IMR-90 (cell line): ENCODE measurements around the gene HNRNPL. TPM values are rescaled to one million over a fixed set of nuclear protein-coding genes. Genes with fewer than 3 reads are reported as not detected.

ENCODE experiments used
- ATAC-seq: fragments of 200-7000 bp; cut with Tn5 transposase; 2 replicates; pipeline ENCODE4 v1.9.1; 2020; ENCODE audit warnings: low read depth, mild to moderate bottlenecking, moderate library complexity
- BruUV-seq: library from RNA; stranded (reverse); fragments of 400-500 nt; replicated peaks from 2 replicates; lab custom pipeline; 2021; lab: Mats Ljungman, UMichigan
- CTCF ChIA-PET: fragments of 300-600 bp; formaldehyde crosslinking; extraction: SDS; loops from one replicate; lab custom pipeline; 2021; ENCODE audit warnings: antibody characterized with exemption; lab: Yijun Ruan, JAX
- POLR2A ChIA-PET: fragments of 300-600 bp; sonication (Branson Sonifier 250); formaldehyde crosslinking; loops from one replicate; lab custom pipeline; 2022; ENCODE audit warnings: antibody characterized with exemption; ENCODE audit not compliant: unreplicated experiment; lab: Charles Lee
- DNase-seq: peaks from one replicate; pipeline ENCODE4 v3.0.0; 2013
- H2AFZ ChIP-seq: replicated peaks from 2 replicates; pipeline ENCODE3; 2013; ENCODE audit warnings: low read length, mild to moderate bottlenecking; ENCODE audit not compliant: poor library complexity
- H2AK5ac ChIP-seq: 2 replicates; pipeline ENCODE4 v1.6.1; 2013; ENCODE audit warnings: low read depth, low read length, inconsistent platforms
- H2AK9ac ChIP-seq: replicated peaks from 2 replicates; pipeline ENCODE3; 2013; ENCODE audit warnings: mild to moderate bottlenecking, low read depth, low read length, moderate library complexity; ENCODE audit not compliant: poor library complexity
- H2BK120ac ChIP-seq: 2 replicates; pipeline ENCODE4 v1.6.1; 2013; ENCODE audit warnings: low read depth, low read length, inconsistent platforms
- H2BK15ac ChIP-seq: 3 replicates; pipeline ENCODE4 v1.6.1; 2013; ENCODE audit warnings: low read depth, low read length, inconsistent platforms
- H2BK20ac ChIP-seq: 2 replicates; pipeline ENCODE4 v1.6.1; 2013; ENCODE audit warnings: low read depth, mild to moderate bottlenecking, inconsistent platforms, low read length, moderate library complexity
- H2BK5ac ChIP-seq: 2 replicates; pipeline ENCODE4 v1.6.1; 2013; ENCODE audit warnings: mild to moderate bottlenecking, low read depth, low read length, inconsistent platforms; ENCODE audit not compliant: poor library complexity, severe bottlenecking
- H3K14ac ChIP-seq: replicated peaks from 2 replicates; pipeline ENCODE4 v1.6.1; 2013; ENCODE audit warnings: low read depth, low read length, inconsistent platforms
- H3K18ac ChIP-seq: 2 replicates; pipeline ENCODE4 v1.6.1; 2013; ENCODE audit warnings: low read depth, low read length, control low read depth
- H3K23ac ChIP-seq: 2 replicates; pipeline ENCODE4 v1.6.1; 2013; ENCODE audit warnings: low read depth, low read length, inconsistent platforms
- H3K27ac ChIP-seq: 2 replicates; pipeline ENCODE4 v1.5.1; 2013; ENCODE audit warnings: mild to moderate bottlenecking, control low read depth, low read length; ENCODE audit not compliant: insufficient read depth
- H3K27me3 ChIP-seq: 2 replicates; pipeline ENCODE4 v1.6.1; 2013; ENCODE audit warnings: low read length; ENCODE audit not compliant: control insufficient read depth, insufficient read depth
- H3K36me3 ChIP-seq: 2 replicates; pipeline ENCODE4 v1.6.1; 2013; ENCODE audit warnings: low read length, mixed read lengths; ENCODE audit not compliant: control insufficient read depth, insufficient read depth
- H3K4ac ChIP-seq: 2 replicates; pipeline ENCODE4 v1.6.1; 2013; ENCODE audit warnings: low read depth, low read length, inconsistent platforms
- H3K4me1 ChIP-seq: 2 replicates; pipeline ENCODE4 v1.6.1; 2013; ENCODE audit warnings: low read length, mixed read lengths; ENCODE audit not compliant: control insufficient read depth, insufficient read depth
- H3K4me2 ChIP-seq: 2 replicates; pipeline ENCODE4 v1.6.1; 2013; ENCODE audit warnings: low read depth, mild to moderate bottlenecking, control low read depth, low read length, moderate library complexity
- H3K4me3 ChIP-seq: 2 replicates; pipeline ENCODE4 v1.5.1; 2013; ENCODE audit warnings: low read depth, mild to moderate bottlenecking, control low read depth, low read length, moderate library complexity; ENCODE audit not compliant: insufficient read depth
- H3K56ac ChIP-seq: 2 replicates; pipeline ENCODE4 v1.6.1; 2013; ENCODE audit warnings: low read length, inconsistent platforms; ENCODE audit not compliant: insufficient read depth; ENCODE audit errors: extremely low read depth
- H3K79me1 ChIP-seq, 2 experiments: 2 replicates each; pipeline ENCODE4 v1.6.1; 2013; ENCODE audit warnings: low read length in 2 of 2, inconsistent platforms in 1 of 2, low read depth in 1 of 2
- H3K9ac ChIP-seq: 2 replicates; pipeline ENCODE4 v1.6.1; 2013; ENCODE audit warnings: low read depth, low read length, control low read depth
- H3K9me1 ChIP-seq: 2 replicates; pipeline ENCODE4 v1.6.1; 2013; ENCODE audit warnings: low read length, inconsistent platforms; ENCODE audit not compliant: insufficient read depth
- H3K9me3 ChIP-seq: 2 replicates; pipeline ENCODE4 v1.6.1; 2013; ENCODE audit warnings: low read length; ENCODE audit not compliant: control insufficient read depth, insufficient read depth
- H4K20me1 ChIP-seq: 2 replicates; pipeline ENCODE4 v1.6.1; 2013; ENCODE audit warnings: low read length, inconsistent platforms; ENCODE audit not compliant: insufficient read depth
- H4K5ac ChIP-seq: 2 replicates; pipeline ENCODE4 v1.6.1; 2013; ENCODE audit warnings: mild to moderate bottlenecking, low read depth, low read length, control low read depth
- H4K8ac ChIP-seq, 2 experiments: 2 replicates each; pipeline ENCODE4 v1.6.1; 2013; ENCODE audit warnings: low read depth in 2 of 2, low read length in 2 of 2, control low read depth in 1 of 2, inconsistent platforms in 1 of 2
- H4K91ac ChIP-seq: 2 replicates; pipeline ENCODE4 v1.6.1; 2013; ENCODE audit warnings: low read depth, low read length, inconsistent platforms; ENCODE audit not compliant: insufficient read depth
- CHD1 ChIP-seq: IDR thresholded peaks from 2 replicates; pipeline ENCODE4 v1.6.1; 2012; ENCODE audit warnings: low read depth, low read length, improper control_type of control experiment
- MAFK ChIP-seq: IDR thresholded peaks from 2 replicates; pipeline ENCODE4 v1.6.1; 2012; ENCODE audit warnings: low read depth, low read length, improper control_type of control experiment
- MAZ ChIP-seq: IDR thresholded peaks from 2 replicates; pipeline ENCODE4 v1.6.1; 2012; ENCODE audit warnings: low read depth, mild to moderate bottlenecking, low read length, improper control_type of control experiment, moderate library complexity, borderline replicate concordance
- NFE2L2 ChIP-seq: fragments of 150-350 bp; IDR thresholded peaks from 2 replicates; pipeline ENCODE4 v1.6.1; 2016; ENCODE audit warnings: low read depth, mild to moderate bottlenecking, low read length
- POLR2A ChIP-seq: IDR thresholded peaks from 2 replicates; pipeline ENCODE4 v1.6.1; 2012; ENCODE audit warnings: mild to moderate bottlenecking, low read depth, low read length
- RAD21 ChIP-seq: IDR thresholded peaks from 2 replicates; pipeline ENCODE4 v1.6.1; 2012; ENCODE audit warnings: low read length, improper control_type of control experiment
- RCOR1 ChIP-seq: IDR thresholded peaks from 2 replicates; pipeline ENCODE4 v1.6.1; 2012; ENCODE audit warnings: mild to moderate bottlenecking, low read length, improper control_type of control experiment; ENCODE audit not compliant: insufficient replicate concordance
- SMC3 ChIP-seq: fragments of 150-350 bp; IDR thresholded peaks from 2 replicates; pipeline ENCODE4 v1.6.1; 2016; ENCODE audit warnings: low read depth, mild to moderate bottlenecking, antibody characterized with exemption, low read length, moderate library complexity
- WGBS, 2 experiments: methylation state at CpG; one replicate each; pipeline versions ENCODE4 v1.1.5 to v1.1.7; 2013; ENCODE audit warnings: missing lambda C conversion rate in 2 of 2; ENCODE audit not compliant: insufficient read length in 1 of 2; ENCODE audit errors: extremely low coverage in 2 of 2; 5-methylcytosine and 5-hydroxymethylcytosine counted together
- dilution Hi-C: fragments of 300-500 bp; cut with HindIII; formaldehyde crosslinking; loops from one replicate; pipeline ENCODE4 v1.14.3; 2018; ENCODE audit warnings: low sequenced_read_pairs; ENCODE audit not compliant: unreplicated experiment
- in situ Hi-C: fragments of 300-500 bp; cut with MboI; formaldehyde crosslinking; loops from 3 replicates; pipeline ENCODE4 v1.14.3; 2019; ENCODE audit warnings: low sequenced_read_pairs, inconsistent platforms, mixed read lengths
- intact Hi-C: fragments of 100-400 bp; cut with micrococcal nuclease; formaldehyde crosslinking; loops from 2 replicates; pipeline ENCODE4 v1.10.0; 2022
- polyA plus RNA-seq, 3 experiments: library from polyadenylated mRNA; depleted of rRNA; stranded (reverse); fragments of >200 nt; gene quantifications; 2 replicates each; pipeline ENCODE4 v1.2.3, GENCODE V29; 2012; ENCODE audit warnings: low replicate concordance in 1 of 3
- total RNA-seq: library from RNA; depleted of rRNA; stranded (reverse); fragments of >200 nt; gene quantifications from 2 replicates; pipeline ENCODE4 v1.2.3, GENCODE V29; 2012
- TF ChIP-seq, protein P1 (sequence below): fragments of 150-350 bp; IDR thresholded peaks from 2 replicates; pipeline ENCODE4 v1.6.1; 2017; ENCODE audit warnings: mild to moderate bottlenecking, antibody characterized with exemption, low read length, low read depth
- TF ChIP-seq, protein P2 (sequence below): fragments of 150-350 bp; IDR thresholded peaks from 2 replicates; pipeline ENCODE4 v1.6.1; 2016; ENCODE audit warnings: low read depth, mild to moderate bottlenecking, low read length, moderate library complexity, borderline replicate concordance
- TF ChIP-seq, protein P3 (sequence below): conservative IDR thresholded peaks from 2 replicates; pipeline ENCODE4 v1.5.1; 2012; ENCODE audit warnings: mild to moderate bottlenecking, low read depth, low read length, improper control_type of control experiment

The HNRNPL gene
- total and polyA plus RNA-seq, 2 of the 4 experiments (the other 2 are of a cell fraction): 277 to 429 TPM

DNA sequence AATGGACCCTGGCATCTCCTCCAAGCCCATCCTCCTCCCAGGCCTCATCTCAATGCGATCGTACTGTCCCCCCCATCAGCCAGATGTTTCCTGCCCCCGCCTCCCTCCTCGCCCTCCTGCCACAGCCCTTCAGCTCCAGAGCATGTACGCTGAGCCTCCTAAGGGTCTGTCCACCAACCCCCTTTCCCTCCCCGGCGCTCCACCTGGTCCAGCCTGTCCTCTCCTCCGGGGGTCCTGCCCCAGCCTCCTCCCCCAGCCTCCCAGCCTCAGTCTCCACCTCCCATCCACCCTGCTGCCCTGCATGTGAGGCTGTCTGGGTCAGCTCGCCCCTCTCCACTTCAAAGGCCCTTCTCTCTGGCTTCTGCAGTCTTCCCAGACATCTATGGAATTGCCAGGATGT lies 45.2 kb upstream of the HNRNPL start:
- H3K4ac ChIP-seq: no peak overlapping the region
- H2AK5ac ChIP-seq: no peak overlapping the region
- H3K18ac ChIP-seq: no peak overlapping the region
- no peak overlapping the region for H3K56ac ChIP-seq
- peaks cover 16 to 23% of the 10 kb centered on the region in 2 experiments; a peak in 3 of 4 replicates for H3K79me1 ChIP-seq
- H3K9ac ChIP-seq: no peak overlapping the region
- peaks cover 2% of the 10 kb centered on the region; the same call in 1 of the 2 replicates for H3K9me1 ChIP-seq
- no peak overlapping the region for H3K4me3 ChIP-seq
- H3K23ac ChIP-seq: no peak overlapping the region
- intact Hi-C loops: no loop called here
- peaks cover 3% of the 10 kb centered on the region; the same call in 1 of the 2 replicates for H3K4me1 ChIP-seq
- CTCF ChIA-PET: no interaction called here
- no peak overlapping the region for H4K5ac ChIP-seq
- H3K27me3 ChIP-seq: no peaks in the 10 kb centered on the region
- H3K27ac ChIP-seq: no peak overlapping the region
- H4K8ac ChIP-seq: no peak overlapping the region
- no peaks in the 10 kb centered on the region for H3K9me3 ChIP-seq
- no peak overlapping the region for H2AFZ ChIP-seq
- H3K4me2 ChIP-seq: no peak overlapping the region
- BruUV-seq: no TSS peak
- H2BK120ac ChIP-seq: no peak overlapping the region
- no peak overlapping the region for H2BK5ac ChIP-seq
- TF ChIP-seq, protein P1, sequence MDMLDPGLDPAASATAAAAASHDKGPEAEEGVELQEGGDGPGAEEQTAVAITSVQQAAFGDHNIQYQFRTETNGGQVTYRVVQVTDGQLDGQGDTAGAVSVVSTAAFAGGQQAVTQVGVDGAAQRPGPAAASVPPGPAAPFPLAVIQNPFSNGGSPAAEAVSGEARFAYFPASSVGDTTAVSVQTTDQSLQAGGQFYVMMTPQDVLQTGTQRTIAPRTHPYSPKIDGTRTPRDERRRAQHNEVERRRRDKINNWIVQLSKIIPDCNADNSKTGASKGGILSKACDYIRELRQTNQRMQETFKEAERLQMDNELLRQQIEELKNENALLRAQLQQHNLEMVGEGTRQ: no peak
- TF ChIP-seq CHD1 (no peak), SMC3 (no peak), POLR2A (no peak), RAD21 (no peak), NFE2L2 (no peak), RCOR1 (no peak), MAFK (no peak), MAZ (no peak)
- TF ChIP-seq, protein P2, sequence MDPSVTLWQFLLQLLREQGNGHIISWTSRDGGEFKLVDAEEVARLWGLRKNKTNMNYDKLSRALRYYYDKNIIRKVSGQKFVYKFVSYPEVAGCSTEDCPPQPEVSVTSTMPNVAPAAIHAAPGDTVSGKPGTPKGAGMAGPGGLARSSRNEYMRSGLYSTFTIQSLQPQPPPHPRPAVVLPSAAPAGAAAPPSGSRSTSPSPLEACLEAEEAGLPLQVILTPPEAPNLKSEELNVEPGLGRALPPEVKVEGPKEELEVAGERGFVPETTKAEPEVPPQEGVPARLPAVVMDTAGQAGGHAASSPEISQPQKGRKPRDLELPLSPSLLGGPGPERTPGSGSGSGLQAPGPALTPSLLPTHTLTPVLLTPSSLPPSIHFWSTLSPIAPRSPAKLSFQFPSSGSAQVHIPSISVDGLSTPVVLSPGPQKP: no peak
- TF ChIP-seq, protein P3, sequence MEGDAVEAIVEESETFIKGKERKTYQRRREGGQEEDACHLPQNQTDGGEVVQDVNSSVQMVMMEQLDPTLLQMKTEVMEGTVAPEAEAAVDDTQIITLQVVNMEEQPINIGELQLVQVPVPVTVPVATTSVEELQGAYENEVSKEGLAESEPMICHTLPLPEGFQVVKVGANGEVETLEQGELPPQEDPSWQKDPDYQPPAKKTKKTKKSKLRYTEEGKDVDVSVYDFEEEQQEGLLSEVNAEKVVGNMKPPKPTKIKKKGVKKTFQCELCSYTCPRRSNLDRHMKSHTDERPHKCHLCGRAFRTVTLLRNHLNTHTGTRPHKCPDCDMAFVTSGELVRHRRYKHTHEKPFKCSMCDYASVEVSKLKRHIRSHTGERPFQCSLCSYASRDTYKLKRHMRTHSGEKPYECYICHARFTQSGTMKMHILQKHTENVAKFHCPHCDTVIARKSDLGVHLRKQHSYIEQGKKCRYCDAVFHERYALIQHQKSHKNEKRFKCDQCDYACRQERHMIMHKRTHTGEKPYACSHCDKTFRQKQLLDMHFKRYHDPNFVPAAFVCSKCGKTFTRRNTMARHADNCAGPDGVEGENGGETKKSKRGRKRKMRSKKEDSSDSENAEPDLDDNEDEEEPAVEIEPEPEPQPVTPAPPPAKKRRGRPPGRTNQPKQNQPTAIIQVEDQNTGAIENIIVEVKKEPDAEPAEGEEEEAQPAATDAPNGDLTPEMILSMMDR: no peak
- DNase-seq: no peak
- H3K14ac ChIP-seq: no peak overlapping the region
- POLR2A ChIA-PET: no interaction called here
- in situ Hi-C loops: no loop called here
- no peak overlapping the region for H2BK15ac ChIP-seq
- 75% methylated on average over 7 of the region's 9 CpGs; no CpG with 5 or more reads in 1 of the 2 experiments for WGBS, 2 experiments
- no peak overlapping the region for H2AK9ac ChIP-seq
- dilution Hi-C loops: no loop called here
- no peak overlapping the region for H2BK20ac ChIP-seq
- peaks cover 4% of the 10 kb centered on the region; the same call in 1 of the 2 replicates for H4K20me1 ChIP-seq
- no peak overlapping the region for H4K91ac ChIP-seq
- no peak for ATAC-seq
- peaks cover 5% of the 10 kb centered on the region; the same call in 1 of the 2 replicates for H3K36me3 ChIP-seq
